GM21786 (cell line): ENCODE measurements around the gene CACNG3.
"Not testable (repeated sequence)": the region's sequence is repeated elsewhere in the genome, so short reads cannot be mapped to it uniquely, and the experiment has no call there.

Experiments used
- ATAC-seq: cut with Tn5 transposase; IDR thresholded peaks from one replicate; pipeline ENCODE4 v1.9.1; 2021; ENCODE audit not compliant: unreplicated experiment

The CACNG3 gene

GRCh38 chr16:24275413-24275812, 19.3 kb downstream of the CACNG3 start:
- ATAC-seq, result no peak

DNA sequence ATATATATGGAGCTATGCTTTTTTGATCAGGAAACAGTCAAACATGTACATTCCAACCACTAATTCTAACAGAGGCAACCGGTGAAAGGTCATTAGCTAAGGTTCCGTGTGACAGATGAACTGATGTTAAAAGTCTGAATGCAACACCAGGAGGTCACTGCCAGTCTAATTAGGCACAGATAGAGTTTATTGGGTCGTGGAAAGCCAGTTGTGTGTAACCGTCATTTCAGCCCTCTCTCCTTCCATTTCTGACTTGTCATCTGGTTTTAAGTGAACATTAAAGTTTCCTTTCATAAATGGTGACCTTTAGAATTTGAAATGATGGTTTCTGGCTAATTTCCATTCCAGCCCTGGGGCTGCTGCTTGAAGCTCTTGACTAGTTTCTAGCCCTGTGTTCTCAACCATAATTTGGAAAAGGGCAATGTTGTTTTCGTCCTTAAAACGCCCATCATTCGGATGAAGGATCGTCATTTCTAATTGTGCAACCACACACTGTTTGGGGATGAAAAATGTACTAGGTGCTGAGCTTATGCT, 23.9 kb downstream of the CACNG3 start:
- ATAC-seq, result no peak

- no peak for ATAC-seq
These were observed 25.3 kb downstream of the CACNG3 start for GRCh38 chr16:24281466-24281865.

- ATAC-seq, result no peak
These were observed 26.0 kb downstream of the CACNG3 start for GRCh38 chr16:24282141-24282540.

DNA sequence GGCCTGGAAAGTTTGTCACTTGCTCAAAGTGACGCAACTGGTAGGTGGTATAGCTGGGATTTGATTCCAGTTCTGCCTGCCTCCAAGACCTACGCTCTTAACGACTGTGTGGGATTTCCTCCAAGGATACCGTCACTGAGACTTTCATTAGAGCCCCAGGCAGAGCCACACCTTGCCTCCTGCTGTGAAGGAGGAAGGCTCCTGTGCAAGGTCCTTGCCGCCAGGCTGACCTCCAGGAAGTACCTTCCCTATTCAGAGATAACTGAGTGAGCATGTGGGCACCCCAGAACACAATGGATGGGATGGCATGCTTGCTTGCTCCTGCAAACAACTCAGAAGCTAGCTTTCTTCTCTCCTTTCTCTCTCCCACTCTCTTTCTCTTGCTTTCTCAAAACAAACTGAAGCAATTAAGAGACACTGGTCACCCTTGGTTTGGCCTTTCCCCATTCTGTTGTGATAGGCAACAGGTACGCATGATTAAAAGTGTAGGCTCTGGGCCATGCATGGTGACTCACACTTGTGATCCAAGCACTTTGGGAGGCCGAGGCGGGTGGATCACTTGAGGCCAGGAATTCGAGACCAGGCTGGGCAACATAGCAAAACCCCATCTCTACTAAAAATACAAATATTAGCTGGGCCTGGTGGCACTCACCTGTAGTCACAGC, 30.7 kb downstream of the CACNG3 start:
- no peak for ATAC-seq

DNA sequence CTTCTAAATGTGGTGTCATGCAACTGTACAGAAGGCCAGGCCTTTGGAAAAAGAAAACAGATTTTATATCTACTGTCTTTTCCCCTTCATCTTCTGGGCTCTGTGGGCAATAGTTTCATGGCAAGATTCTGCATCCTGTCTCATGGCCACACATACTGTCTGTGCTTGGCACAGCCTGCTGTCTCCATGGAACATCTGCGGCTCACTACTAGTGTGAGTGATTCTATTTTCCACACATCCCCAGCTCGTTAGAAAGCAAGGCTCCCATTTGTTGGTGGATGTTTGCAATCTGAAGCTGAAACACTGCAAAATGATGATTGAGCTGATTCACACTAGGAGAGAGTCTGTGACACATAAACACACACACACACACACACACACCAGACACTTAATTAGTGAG, 32.4 kb downstream of the CACNG3 start:
- no peak for ATAC-seq

DNA sequence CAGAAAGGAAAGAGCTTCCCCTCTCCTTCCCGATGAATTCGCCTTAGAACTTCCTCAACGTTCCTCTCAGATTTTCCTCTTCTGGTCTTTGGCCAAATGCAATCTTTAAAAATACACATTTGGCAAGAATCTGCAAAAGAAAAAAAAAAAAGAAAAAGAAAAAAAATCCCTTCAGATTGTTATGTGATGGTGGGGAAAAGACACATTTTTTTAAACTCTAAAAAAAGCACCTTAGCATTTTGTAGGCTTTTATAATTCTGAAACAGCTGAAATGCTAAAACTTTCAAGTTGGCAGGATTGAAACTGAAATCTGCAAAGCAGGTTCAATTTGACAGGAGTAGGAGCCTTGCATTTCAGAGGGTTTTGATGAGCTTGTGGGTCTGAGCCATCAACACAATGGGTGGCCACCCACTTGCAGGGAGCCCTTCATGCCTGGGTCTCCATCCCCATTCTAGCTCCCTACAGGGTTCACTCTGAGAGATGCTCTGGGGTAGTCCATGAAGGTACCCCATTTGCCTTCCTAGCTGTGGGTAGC, 33.1 kb downstream of the CACNG3 start:
- no peak for ATAC-seq

DNA sequence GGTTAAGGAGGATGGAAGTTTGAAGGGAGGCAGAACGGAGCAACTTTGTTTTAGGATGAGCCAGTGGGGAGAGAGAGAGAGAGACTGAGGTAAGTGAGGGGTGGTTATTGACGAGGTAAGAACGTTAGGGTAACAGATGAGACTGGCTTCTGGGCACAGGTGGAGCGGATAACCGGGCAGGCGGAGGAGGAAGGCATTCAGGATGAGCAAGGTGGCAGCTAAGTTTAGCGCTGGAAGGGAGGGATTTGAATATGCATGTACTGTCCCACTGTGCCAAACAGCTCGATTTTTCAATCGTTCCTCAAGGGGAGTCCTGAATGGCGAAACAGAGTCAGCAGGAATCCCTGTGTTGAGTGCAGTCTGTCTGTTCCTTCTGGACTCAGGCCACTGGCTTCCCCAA, 35.8 kb downstream of the CACNG3 start:
- no peak for ATAC-seq

- ATAC-seq, result no peak
These were observed 38.0 kb downstream of the CACNG3 start for GRCh38 chr16:24294131-24294530.

DNA sequence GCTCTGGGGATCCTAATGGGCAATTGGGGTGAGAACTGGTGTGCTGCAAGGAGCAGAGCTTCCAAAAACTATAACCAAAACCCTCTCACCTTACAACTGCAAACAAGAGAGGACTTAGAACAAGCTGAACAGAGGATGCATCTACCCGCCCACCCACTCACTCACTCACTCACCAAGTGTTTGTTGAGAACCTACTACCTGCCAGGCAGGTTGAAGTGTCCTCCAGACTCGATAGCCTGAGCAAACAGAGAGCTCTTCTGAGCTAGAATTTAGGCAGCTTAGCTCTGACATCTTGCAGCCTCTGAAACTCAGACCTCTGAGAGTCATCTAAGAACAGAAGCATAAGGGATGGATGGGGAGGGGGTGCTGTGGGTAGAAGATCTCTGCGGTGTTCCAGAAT, 41.2 kb downstream of the CACNG3 start:
- ATAC-seq, result no peak

GRCh38 chr16:24298548-24299167, 42.5 kb downstream of the CACNG3 start:
- no peak for ATAC-seq

DNA sequence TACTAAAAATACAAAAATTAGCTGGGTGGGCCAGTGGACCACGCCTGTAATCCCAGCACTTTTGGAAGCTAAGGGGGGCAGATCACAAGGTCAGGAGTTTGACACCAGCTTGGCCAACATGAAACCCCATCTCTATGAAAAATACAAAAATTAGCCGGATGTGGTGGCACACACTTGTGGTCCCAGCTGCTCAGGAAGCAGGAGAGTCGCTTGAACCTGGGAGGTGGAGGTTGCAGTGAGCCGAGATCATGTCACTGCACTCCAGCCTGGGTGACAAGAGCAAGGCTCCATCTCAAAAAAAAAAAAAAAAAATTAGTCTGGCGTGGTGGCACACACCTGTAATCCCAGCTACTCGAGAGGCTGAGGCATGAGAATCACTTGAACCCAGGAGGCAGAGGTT, 44.6 kb downstream of the CACNG3 start:
- not testable (repeated sequence) for ATAC-seq

- ATAC-seq, result no peak
These were observed 46.5 kb downstream of the CACNG3 start for GRCh38 chr16:24302636-24303035.

DNA sequence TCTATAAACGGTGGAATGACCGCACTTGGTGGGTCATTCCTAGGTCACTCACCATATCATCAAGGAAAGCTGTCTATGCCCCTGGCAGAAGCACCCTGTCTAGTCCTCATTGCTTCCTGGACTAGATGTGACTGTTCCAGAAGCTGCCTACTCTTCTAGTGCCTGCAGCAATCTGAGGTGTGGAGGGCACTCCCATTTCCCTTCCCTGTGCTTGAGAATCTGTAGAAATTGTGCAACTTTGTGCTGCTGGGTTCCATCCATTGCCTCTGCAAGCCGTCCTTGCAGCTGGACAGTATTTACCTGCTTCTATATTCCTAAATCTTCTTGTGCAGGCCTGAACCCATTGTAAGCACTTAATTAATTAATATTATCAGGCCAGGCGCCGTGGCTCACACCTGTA, 52.1 kb downstream of the CACNG3 start:
- no peak for ATAC-seq

DNA sequence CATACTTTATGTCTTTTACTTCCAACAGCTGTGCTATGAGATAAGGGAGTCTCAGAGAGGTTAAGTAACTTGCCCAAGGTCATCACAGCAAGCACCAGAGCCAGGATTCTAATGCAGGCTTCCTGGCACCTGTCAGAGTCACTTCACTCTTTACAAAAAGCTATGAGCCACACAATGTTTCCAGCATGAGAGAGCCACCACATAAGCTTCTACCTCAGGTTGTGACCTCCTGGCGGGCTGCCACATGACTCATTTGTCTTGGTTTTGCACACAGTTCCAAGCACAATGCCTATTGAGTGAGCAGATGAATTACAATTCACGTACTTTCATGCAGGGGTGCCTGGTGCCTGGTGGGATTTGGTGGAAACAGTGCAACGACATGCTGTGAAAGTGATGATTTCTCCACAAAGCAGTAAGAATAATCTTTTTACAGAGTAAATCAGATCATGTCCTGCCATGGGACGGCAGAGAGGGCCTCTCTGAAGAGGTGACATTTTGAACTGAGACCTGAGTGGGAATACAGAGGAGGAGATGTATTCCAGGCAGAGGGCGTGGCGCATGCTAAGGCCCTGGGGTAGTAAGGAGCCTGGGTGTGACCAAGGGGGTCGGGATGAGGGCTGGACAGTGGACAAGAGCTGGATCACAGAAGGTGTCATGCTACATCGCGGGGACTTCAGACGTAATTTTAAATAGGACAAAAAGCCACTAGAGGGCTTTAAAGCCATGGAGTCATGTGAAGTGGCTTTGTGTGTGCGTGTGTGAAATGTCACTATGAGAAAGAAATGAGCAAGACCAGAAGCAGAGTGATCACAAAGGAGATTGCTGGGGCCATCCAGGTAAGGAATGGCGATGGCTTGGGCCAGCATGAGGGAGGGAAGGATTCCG, 53.4 kb downstream of the CACNG3 start:
- ATAC-seq, result no peak

DNA sequence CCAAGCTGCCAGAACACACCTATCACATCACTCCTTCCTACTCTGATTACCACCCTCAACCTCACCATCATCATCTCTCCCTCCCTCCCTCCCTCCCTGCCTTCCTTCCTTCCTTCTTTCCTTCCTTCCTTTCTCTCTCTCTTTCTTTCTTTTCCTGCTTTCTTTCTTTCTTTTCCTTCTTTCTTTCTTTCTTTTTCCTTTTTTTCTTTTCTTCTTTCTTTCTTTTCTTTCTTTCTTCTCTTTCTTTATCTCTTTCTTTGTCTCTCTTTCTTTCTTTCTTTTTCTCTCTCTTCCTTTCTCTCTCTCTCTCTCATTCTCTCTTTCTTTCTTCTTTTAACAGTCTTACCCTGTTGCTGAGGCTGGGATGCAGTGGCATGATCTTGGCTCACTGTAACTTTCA, 59.2 kb downstream of the CACNG3 start:
- no peak for ATAC-seq

DNA sequence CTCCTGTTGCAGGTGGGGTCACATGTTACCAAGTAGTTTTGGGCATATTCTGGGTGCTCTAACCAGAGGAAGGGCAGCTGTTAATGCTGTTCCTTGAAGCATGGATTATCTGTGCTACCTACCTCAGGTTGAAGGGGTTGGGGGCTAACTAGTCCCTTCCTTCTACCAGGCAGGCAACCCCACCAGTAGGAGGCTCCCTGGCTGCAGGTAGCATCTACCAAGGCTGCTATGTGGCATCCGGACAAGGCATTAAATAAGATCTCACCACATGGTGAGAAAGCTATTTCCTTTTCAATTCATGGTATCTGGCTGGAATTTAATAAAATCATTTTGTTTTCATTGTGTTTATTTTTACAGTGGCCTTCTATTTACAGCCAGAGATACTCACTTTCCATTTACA, 62.5 kb downstream of the CACNG3 start:
- ATAC-seq, result no peak

DNA sequence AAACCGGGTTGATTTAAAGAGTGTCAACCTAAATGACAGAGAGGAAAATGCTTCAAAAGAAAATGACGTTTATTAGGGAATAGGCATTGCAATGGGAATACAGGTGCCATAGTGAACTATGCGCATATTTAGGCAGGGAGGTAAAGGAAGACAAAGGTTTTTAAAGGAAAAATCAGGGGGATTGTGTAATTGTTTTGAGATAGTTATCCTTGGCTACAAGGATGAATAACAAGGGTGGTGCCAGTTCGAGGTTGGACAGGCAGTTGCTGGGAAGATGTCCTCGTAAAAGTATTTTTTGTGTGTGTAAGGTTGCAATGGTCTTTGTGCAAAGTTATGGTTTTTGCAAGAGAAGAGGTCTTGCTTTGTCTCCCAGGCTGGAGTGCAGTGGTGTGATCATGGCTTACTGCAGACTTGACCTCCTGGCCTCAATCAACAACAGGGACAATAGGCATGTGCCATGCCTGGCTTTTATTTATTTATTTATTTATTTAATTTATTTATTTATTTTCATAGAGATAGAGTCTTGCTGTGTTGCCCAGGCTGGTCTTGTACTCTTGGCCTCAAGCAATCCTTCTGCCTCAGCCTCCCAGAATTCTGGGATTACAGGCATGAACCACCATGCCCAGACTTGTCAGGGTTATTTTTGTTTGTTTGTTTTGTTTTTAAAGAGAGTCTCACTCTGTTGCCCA, 63.1 kb downstream of the CACNG3 start:
- ATAC-seq, result no peak

- no peak for ATAC-seq
These were observed 66.0 kb downstream of the CACNG3 start for GRCh38 chr16:24322106-24322505.

DNA sequence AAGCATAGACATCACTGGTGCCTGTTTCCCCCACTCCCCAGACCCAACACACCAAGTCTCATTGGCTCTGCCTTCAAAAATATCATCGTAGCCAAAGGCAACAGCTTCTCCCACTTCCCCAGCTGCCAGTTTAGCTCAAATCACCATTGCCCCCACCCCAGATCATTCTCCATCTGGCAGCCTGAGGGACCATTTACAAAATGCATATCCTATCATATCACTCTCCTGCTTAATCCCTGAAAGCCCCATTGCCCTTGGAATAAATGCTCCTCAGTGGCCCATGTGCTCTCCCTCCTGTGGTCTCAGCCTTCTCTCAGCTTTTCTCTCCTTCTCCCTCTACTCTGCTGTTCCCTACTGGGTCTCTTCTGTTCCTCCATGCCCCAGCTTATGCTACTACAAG, 68.3 kb downstream of the CACNG3 start:
- no peak for ATAC-seq
